Stomach (tissue), 4 donors: Measurements from ENCODE around the gene ACOT2.

Experiments used
- EP300 ChIP-seq: sonication (generic); formaldehyde crosslinking; IDR thresholded peaks from one replicate; pipeline ENCODE4 v1.6.1; 2017; ENCODE audit warnings: antibody characterized with exemption
- POLR2A ChIP-seq, 4 donors: fragments of 450-650 bp; IDR thresholded peaks; one replicate each; pipeline ENCODE4 v1.6.1; 2016; ENCODE audit warnings: antibody characterized with exemption in 4 of 4, control low read depth in 2 of 4, mild to moderate bottlenecking in 1 of 4, moderate library complexity in 1 of 4
- POLR2AphosphoS5 ChIP-seq, 3 donors: sonication (generic); formaldehyde crosslinking; IDR thresholded peaks; one replicate each; pipeline ENCODE4 v1.6.1; 2016; ENCODE audit warnings: antibody characterized with exemption in 3 of 3

DNA sequence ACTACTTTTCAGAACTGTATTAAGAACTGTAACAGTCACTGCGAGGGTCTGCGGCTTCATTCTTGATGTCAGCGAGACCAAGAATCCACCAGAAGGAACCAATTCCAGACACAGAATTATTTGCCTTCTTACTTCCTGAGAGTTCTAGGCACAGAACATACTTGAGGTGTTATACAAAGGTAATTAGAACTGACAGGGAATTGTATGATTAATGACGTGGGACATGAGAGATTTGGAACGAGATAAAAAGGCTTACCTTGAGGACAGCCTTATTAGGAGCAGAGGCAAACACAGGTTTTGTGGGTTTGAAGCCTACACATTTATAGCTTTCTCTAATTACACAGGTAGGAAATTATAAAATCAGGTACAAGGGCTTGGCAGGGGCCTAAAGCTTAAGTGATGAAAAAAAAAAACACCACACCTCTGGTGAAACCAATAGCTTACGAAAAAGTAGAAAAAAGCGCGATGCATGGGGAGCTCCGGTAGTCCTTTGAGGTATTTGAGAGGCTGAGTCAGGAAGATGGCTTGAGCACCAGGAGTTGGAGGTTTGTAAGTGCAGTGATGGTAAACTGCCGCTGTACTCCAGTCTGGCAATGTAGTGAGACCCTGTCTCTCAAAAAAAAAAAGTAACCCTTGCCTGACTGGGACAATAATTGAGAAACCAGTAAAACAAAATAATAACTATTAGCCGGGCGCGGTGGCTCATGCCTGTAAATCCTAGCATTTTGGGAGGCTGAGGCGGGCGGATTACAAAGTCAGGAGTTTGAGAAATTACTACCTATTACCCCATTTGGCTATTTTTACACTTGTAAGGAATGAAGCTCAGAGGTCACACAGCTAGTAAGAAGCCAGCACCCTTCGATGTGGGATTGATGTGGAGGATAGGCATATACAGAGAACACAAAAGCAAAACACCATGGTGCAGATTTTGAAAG, 795 bp upstream of the ACOT2 start:
- no peak for TF ChIP-seq POLR2A (IDR thresholded peaks at IDR 0.05)
- no peak for TF ChIP-seq POLR2AphosphoS5 (IDR thresholded peaks at IDR 0.05)
- no peak for TF ChIP-seq EP300
